Spleen (tissue), 11 donors: Measurements from ENCODE around the gene BSPRY. TPM values are rescaled to one million over a fixed set of nuclear protein-coding genes. Genes with fewer than 3 reads are reported as not detected.

Experiments
- DNase-seq: peaks from one replicate; pipeline ENCODE4 v3.0.0-alpha.2; 2020
- H3K27ac ChIP-seq, 8 donors: fragments of 200-600 bp; sonication (generic) in 7 of 8; 1 replicate in 4 of 8; 2 replicates in 4 of 8; pipeline versions ENCODE4 v1.5.0 to v1.8.0; 2016 to 2021; ENCODE audit warnings: inconsistent platforms in 4 of 8, mild to moderate bottlenecking in 4 of 8, moderate library complexity in 1 of 8
- H3K27me3 ChIP-seq, 7 donors: fragments of 200-600 bp; sonication (generic) in 6 of 7; replicated peaks in 1 of 7; 1 replicate in 4 of 7; 2 replicates in 3 of 7; pipeline versions ENCODE4 v1.5.0 to v1.8.0; 2016 to 2021; ENCODE audit warnings: inconsistent platforms in 3 of 7, mild to moderate bottlenecking in 1 of 7
- H3K36me3 ChIP-seq, 6 donors: fragments of 200-600 bp; sonication (generic) in 5 of 6; 1 replicate in 4 of 6; 2 replicates in 2 of 6; pipeline versions ENCODE4 v1.5.0 to v1.8.0; 2016 to 2021; ENCODE audit warnings: inconsistent platforms in 2 of 6
- H3K4me1 ChIP-seq, 6 donors: fragments of 200-600 bp; sonication (generic) in 5 of 6; 1 replicate in 3 of 6; 2 replicates in 3 of 6; pipeline versions ENCODE4 v1.5.0 to v1.8.0; 2016 to 2021; ENCODE audit warnings: inconsistent platforms in 3 of 6
- H3K4me3 ChIP-seq, 8 donors: fragments of 200-600 bp; sonication (generic) in 7 of 8; 1 replicate in 4 of 8; 2 replicates in 4 of 8; pipeline versions ENCODE4 v1.5.0 to v1.8.0; 2016 to 2021; ENCODE audit warnings: inconsistent platforms in 4 of 8, mild to moderate bottlenecking in 4 of 8, moderate library complexity in 2 of 8
- H3K9me3 ChIP-seq, 8 donors: fragments of 200-600 bp; sonication (generic) in 7 of 8; 1 replicate in 4 of 8; 2 replicates in 4 of 8; pipeline versions ENCODE4 v1.5.0 to v1.8.0; 2016 to 2021; ENCODE audit warnings: inconsistent platforms in 4 of 8
- POLR2A ChIP-seq, 3 donors: fragments of 450-650 bp; IDR thresholded peaks; one replicate each; pipeline ENCODE4 v1.5.1; 2017; ENCODE audit warnings: antibody characterized with exemption in 3 of 3, mild to moderate bottlenecking in 1 of 3
- POLR2AphosphoS5 ChIP-seq, 3 donors: sonication (generic); formaldehyde crosslinking; IDR thresholded peaks; one replicate each; pipeline ENCODE4 v1.5.1; 2017; ENCODE audit warnings: antibody characterized with exemption in 3 of 3
- WGBS, 5 donors: extraction: QIAGEN DNeasy Blood & Tissue Kit in 3 of 5; methylation state at CpG; one replicate each; pipeline versions ENCODE4 v1.1.5 to v1.1.7; 2013 to 2018; 5-methylcytosine and 5-hydroxymethylcytosine counted together
- intact Hi-C: fragments of 100-400 bp; cut with DNase I; formaldehyde crosslinking; loops from one replicate; pipeline ENCODE4 v1.15.0; 2023; ENCODE audit warnings: low total_unique reads
- polyA plus RNA-seq, 3 donors: library from polyadenylated mRNA; stranded (reverse); fragments of 200-250 nt; gene quantifications; one replicate each; pipeline ENCODE4 v1.2.1, GENCODE V29; 2013
- total RNA-seq, 7 donors: library from RNA; depleted of rRNA in 3 of 7; stranded (reverse); fragments of >200 nt in 3 of 7; fragmentation: NEBNext Ultra II Directional in 4 of 7; extraction: Animal tissue kit (Norgen Biotek cat#: 25700) in 4 of 7; gene quantifications; one replicate each; pipeline versions ENCODE4 v1.1.0 to v1.2.1, GENCODE V29; 2016 to 2021
- TF ChIP-seq, protein P1 (sequence below), 11 experiments: fragments of 200-600 bp in 7 of 11; fragments of 450-650 bp in 4 of 11; sonication (generic) in 4 of 11; IDR thresholded peaks in 8 of 11; conservative IDR thresholded peaks in 3 of 11; 1 replicate in 7 of 11; 2 replicates in 4 of 11; pipeline versions ENCODE4 v1.4.0 to v1.8.0; 2016 to 2021; ENCODE audit warnings: antibody characterized with exemption in 11 of 11, inconsistent platforms in 4 of 11, mild to moderate bottlenecking in 1 of 11
- donor health status: healthy with polysubstance abuse.
- donor health status: DM: no; HTN: no; CAD: no; lungs with moderate emphysema.
- donor health status: DM: no; HTN: no; CAD: no.
- donor health status: Bipolar disorder and iron deficiency.
- donor health status: healthy.
- donor health status: DM: no; HTN: no; CAD: no.
- donor health status: DM: yes; HTN: yes; CAD: no.

BSPRY gene
- total and polyA plus RNA-seq, 10 donors = 0.26 to 1.7 (median 0.78) TPM

DNA sequence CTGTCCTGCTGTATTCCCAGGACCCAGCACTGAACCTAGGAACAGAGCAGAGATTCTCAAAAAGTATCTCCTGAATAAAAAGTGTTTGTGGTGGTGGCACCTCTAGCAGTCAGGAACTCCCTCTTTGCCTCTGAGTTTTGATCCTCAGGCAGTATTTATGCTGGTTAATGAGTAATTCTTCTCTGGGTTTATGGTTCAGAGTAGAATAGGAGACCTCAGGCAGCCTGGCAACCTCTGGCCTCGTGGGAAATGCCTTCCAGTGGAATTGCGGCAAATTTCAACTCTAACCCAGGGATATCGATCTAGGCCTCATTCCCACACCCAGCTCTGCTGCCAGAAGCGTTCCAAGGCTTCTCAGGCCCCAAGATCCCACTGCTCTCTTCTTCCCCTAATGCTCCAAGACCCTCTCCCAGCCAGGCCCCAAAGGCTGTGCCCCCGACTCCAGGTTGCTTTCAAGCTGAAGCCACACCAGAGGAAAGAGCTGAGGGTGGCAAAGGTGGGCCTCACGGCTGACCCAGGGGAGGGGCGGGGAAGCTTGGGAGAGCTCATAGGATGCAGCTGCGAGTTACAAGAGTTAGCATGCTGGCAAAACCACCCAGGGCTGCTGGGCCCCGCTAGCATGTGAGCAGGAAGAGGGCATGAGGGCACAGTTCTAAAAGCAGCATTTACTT, 38.4 kb downstream of the BSPRY start:
- TF ChIP-seq POLR2AphosphoS5 (IDR thresholded peaks at IDR 0.05) = no peak
- no peak for TF ChIP-seq POLR2A (IDR thresholded peaks at IDR 0.05)
- TF ChIP-seq, protein P1, sequence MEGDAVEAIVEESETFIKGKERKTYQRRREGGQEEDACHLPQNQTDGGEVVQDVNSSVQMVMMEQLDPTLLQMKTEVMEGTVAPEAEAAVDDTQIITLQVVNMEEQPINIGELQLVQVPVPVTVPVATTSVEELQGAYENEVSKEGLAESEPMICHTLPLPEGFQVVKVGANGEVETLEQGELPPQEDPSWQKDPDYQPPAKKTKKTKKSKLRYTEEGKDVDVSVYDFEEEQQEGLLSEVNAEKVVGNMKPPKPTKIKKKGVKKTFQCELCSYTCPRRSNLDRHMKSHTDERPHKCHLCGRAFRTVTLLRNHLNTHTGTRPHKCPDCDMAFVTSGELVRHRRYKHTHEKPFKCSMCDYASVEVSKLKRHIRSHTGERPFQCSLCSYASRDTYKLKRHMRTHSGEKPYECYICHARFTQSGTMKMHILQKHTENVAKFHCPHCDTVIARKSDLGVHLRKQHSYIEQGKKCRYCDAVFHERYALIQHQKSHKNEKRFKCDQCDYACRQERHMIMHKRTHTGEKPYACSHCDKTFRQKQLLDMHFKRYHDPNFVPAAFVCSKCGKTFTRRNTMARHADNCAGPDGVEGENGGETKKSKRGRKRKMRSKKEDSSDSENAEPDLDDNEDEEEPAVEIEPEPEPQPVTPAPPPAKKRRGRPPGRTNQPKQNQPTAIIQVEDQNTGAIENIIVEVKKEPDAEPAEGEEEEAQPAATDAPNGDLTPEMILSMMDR (IDR thresholded peaks at IDR 0.05 in 8 of 11, conservative IDR thresholded peaks at IDR 0.05 in 3 of 11) = no peak
- intact Hi-C loops = no loop called here
- no peak for DNase-seq
- Histone ChIP-seq H3K27me3 (no peaks in the 10 kb centered on the region), H3K4me1 (no peaks in the 10 kb centered on the region), H3K36me3 (peaks cover 0 to 73% (median 50%) of the 10 kb centered on the region in 6 donors), H3K4me3 (no peak overlapping the region), H3K9me3 (no peaks in the 10 kb centered on the region), H3K27ac (no peak overlapping the region)
- WGBS, 5 donors = 77 to 92% (median 86%) methylated on average over 4 to 9 of the region's 9 CpGs

DNA sequence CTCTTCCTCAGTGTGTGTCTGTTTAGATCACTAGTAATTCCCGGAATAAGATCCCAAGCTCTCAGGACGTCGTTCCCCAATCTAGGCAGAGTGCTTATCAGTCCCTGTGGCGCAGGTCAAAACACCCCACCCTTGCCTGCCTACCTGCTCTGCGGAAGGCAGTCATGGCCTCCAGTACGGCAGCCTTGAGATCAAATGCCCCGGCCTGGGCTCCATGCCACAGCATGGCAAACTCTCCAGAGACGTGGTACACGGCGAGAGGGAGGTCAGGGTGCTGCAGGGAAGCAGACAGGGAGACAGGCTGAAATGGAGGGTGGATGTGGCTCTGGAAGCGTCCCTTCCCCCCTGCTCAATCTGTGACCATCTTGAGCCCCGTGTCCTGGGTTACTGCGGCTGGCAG, 39.5 kb downstream of the BSPRY start:
- Histone ChIP-seq H3K36me3 (peaks cover 0 to 84% (median 54%) of the 10 kb centered on the region in 6 donors), H3K9me3 (no peaks in the 10 kb centered on the region), H3K4me1 (no peaks in the 10 kb centered on the region), H3K27ac (no peak overlapping the region), H3K27me3 (no peaks in the 10 kb centered on the region), H3K4me3 (no peak overlapping the region)
- no peak for DNase-seq
- WGBS, 5 donors = 90 to 98% (median 95%) methylated on average over 11 to 13 of the region's 13 CpGs
- intact Hi-C loops = no loop called here
- TF ChIP-seq POLR2A (IDR thresholded peaks at IDR 0.05) = no peak
- TF ChIP-seq POLR2AphosphoS5 (IDR thresholded peaks at IDR 0.05) = no peak
- TF ChIP-seq, protein P1 (IDR thresholded peaks at IDR 0.05 in 8 of 11, conservative IDR thresholded peaks at IDR 0.05 in 3 of 11) = no peak

DNA sequence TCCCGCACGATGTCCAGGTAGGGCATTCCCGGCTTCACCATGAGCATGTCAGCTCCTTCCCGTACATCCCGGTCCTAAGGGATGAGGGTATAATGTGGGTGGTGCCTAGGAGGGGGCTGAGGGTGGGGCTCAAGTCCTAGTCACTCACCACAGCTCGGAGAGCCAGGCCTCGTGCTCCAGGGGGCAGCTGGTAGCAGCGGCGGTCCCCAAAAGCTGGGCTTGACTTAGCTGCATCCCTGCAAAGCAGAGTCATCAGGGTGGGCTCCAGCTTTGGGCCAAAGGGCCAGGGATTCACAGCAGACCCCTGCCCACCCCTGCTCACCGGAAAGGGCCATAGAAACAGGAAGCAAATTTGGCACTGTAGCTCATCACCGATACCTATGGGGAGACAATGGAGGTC, 40.1 kb downstream of the BSPRY start:
- Histone ChIP-seq H3K9me3 (no peaks in the 10 kb centered on the region), H3K4me1 (no peaks in the 10 kb centered on the region), H3K4me3 (no peak overlapping the region), H3K27me3 (no peaks in the 10 kb centered on the region), H3K27ac (no peak overlapping the region), H3K36me3 (peaks cover 0 to 89% (median 54%) of the 10 kb centered on the region in 6 donors)
- WGBS, 5 donors = 92 to 98% (median 93%) methylated on average over 10 to 11 of the region's 11 CpGs
- intact Hi-C loops = no loop called here
- TF ChIP-seq, protein P1 (IDR thresholded peaks at IDR 0.05 in 8 of 11, conservative IDR thresholded peaks at IDR 0.05 in 3 of 11) = no peak
- no peak for TF ChIP-seq POLR2A (IDR thresholded peaks at IDR 0.05)
- peak in 1 of 3 donors; percentile 10 for TF ChIP-seq POLR2AphosphoS5 (IDR thresholded peaks at IDR 0.05)
- no peak for DNase-seq

DNA sequence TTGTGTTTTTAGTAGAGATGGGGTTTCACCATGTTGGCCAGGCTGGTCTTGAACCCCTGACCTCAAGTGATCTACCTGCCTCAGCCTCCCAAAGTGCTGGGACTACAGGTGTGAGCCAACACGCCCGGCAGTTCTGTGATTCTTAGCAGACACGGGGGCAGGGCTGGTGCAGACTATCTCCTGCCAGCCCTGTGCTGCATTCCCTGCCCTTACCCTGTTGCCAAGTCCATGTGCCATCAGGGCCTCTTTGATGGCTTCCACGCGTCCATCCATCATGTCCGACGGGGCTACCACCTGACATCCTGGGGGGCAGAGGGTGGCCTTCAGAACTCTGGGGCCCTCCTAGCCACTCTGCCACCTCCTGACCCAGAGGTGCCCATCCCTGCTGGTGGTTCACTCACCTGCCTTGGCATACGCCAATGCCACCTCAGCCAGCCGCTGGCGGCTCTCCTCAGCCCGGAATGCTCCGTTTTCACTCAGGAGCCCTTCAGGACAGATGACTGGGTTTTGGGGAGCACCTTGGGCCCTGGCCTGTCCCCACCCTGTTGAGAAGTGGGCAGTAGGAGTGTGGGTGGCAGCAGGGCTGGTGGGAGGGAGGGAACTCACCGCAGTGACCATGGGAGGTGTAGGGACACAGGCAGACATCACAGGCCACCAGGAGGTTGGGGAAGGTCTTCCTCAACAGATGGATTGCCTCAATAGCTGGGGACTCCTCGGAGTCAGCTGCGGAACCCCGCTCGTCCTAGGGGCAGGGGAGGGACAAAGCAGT, 41.0 kb downstream of the BSPRY start:
- WGBS, 5 donors = 95 to 98% (median 97%) methylated on average over 16 to 17 of the region's 17 CpGs
- Histone ChIP-seq H3K9me3 (no peaks in the 10 kb centered on the region), H3K27me3 (no peaks in the 10 kb centered on the region), H3K36me3 (peaks cover 0 to 98% (median 54%) of the 10 kb centered on the region in 6 donors), H3K4me1 (no peaks in the 10 kb centered on the region), H3K4me3 (no peak overlapping the region), H3K27ac (no peak overlapping the region)
- TF ChIP-seq POLR2AphosphoS5 (IDR thresholded peaks at IDR 0.05) (no peak), POLR2A (IDR thresholded peaks at IDR 0.05) (no peak)
- TF ChIP-seq, protein P1 (IDR thresholded peaks at IDR 0.05 in 8 of 11, conservative IDR thresholded peaks at IDR 0.05 in 3 of 11) = no peak
- intact Hi-C loops = no loop called here
- DNase-seq = no peak
